Right ventricle myocardium inferior (tissue), 1 donor: Measurements from ENCODE around the gene FNDC8. TPM values are rescaled to one million over a fixed set of nuclear protein-coding genes. Genes with fewer than 3 reads are reported as not detected.

Experiments used
- ATAC-seq: fragments of 200-7000 bp; cut with Tn5 transposase; one replicate; pipeline ENCODE4 v1.9.1; 2020; ENCODE audit warnings: mild to moderate bottlenecking, moderate library complexity
- DNase-seq: peaks from one replicate; pipeline ENCODE4 v3.0.0; 2021; ENCODE audit errors: missing footprints
- intact Hi-C: fragments of 100-400 bp; cut with DNase I; formaldehyde crosslinking; loops from one replicate; pipeline ENCODE4 v1.11.0; 2022
- long read RNA-seq: library from polyadenylated mRNA; unstranded; transcript quantifications from one replicate; pipeline ENCODE4 v2.0.0, GENCODE V29; 2021
- total RNA-seq: library from RNA; stranded (reverse); fragmentation: NEBNext Ultra II Directional; extraction: Animal tissue kit (Norgen Biotek cat#: 25700); gene quantifications from one replicate; pipeline ENCODE4 v1.2.1, GENCODE V29; 2021
- donor health status: DM: no; HTN: yes; CAD: no; lungs with severe emphysema.

Gene FNDC8
- total RNA-seq = not detected
- long read RNA-seq = 0 reads

- DNase-seq (no peak), ATAC-seq (no peak)
- intact Hi-C loops = no loop called here
These were observed at the start of gene FNDC8 for GRCh38 chr17:35121315-35121714. Gene FNDC8, plus strand, starts transcription at chr17:35121615. Its CDS starts 79 bp downstream, at chr17:35121694.

GRCh38 chr17:35073183-35073790, 48.1 kb upstream of the FNDC8 start:
- no peak for ATAC-seq
- DNase-seq = no peak
- intact Hi-C loops = no loop called here

- DNase-seq = no peak
- intact Hi-C loops = no loop called here
- ATAC-seq = no peak
These were observed 47.3 kb upstream of the FNDC8 start for GRCh38 chr17:35073991-35074627.

GRCh38 chr17:35074711-35075707, 46.4 kb upstream of the FNDC8 start:
- ATAC-seq (no peak), DNase-seq (no peak)
- intact Hi-C loops = no loop called here

GRCh38 chr17:35076874-35077273, 44.5 kb upstream of the FNDC8 start:
- ATAC-seq = no peak
- intact Hi-C loops = no loop called here

GRCh38 chr17:35079547-35080423, 41.6 kb upstream of the FNDC8 start:
- DNase-seq (no peak), ATAC-seq (no peak)
- intact Hi-C loops = no loop called here

More at GRCh38 chr17:35076874-35077273, 44.5 kb upstream of the FNDC8 start:
- no peak for DNase-seq

- intact Hi-C loops = no loop called here
- DNase-seq (no peak), ATAC-seq (no peak)
These were observed 40.9 kb upstream of the FNDC8 start for GRCh38 chr17:35080536-35080935.

- intact Hi-C loops = no loop called here
- ATAC-seq (no peak), DNase-seq (no peak)
These were observed 39.8 kb upstream of the FNDC8 start for GRCh38 chr17:35081638-35082037.

- DNase-seq = no peak
- ATAC-seq = no peak
- intact Hi-C loops = no loop called here
These were observed 39.2 kb upstream of the FNDC8 start for GRCh38 chr17:35082073-35082657.

GRCh38 chr17:35083071-35083470, 38.3 kb upstream of the FNDC8 start:
- intact Hi-C loops = no loop called here
- DNase-seq (no peak), ATAC-seq (no peak)

- DNase-seq (no peak), ATAC-seq (no peak)
- intact Hi-C loops = loop anchor here (5.0 kb wide), 1 partner anchor 103 kb away; the partner anchor contains the start of gene LIG3
These were observed 36.4 kb upstream of the FNDC8 start for GRCh38 chr17:35084987-35085386.

- intact Hi-C loops = loop anchor here (5.0 kb wide), 1 partner anchor 104 kb away; the partner anchor contains the start of gene LIG3
These were observed 35.3 kb upstream of the FNDC8 start for GRCh38 chr17:35086164-35086563.

GRCh38 chr17:35086931-35087573, 34.4 kb upstream of the FNDC8 start:
- DNase-seq = no peak
- no peak for ATAC-seq
- intact Hi-C loops = loop anchor here (5.0 kb wide), 1 partner anchor 105 kb away; the partner anchor contains the start of gene LIG3

More at GRCh38 chr17:35086164-35086563, 35.3 kb upstream of the FNDC8 start:
- DNase-seq (no peak), ATAC-seq (no peak)

- DNase-seq (peak; percentile 28), ATAC-seq (no peak)
- intact Hi-C loops = loop anchor here (5.0 kb wide), 1 partner anchor 106 kb away; the partner anchor contains the start of gene LIG3
These were observed 33.6 kb upstream of the FNDC8 start for GRCh38 chr17:35087731-35088355.

GRCh38 chr17:35088356-35088880, 33.0 kb upstream of the FNDC8 start:
- peak; percentile 80 for DNase-seq
- intact Hi-C loops = loop anchor here (5.0 kb wide), 1 partner anchor 106 kb away; the partner anchor contains the start of gene LIG3
- ATAC-seq = peak; percentile 63

GRCh38 chr17:35088881-35089585, 32.4 kb upstream of the FNDC8 start:
- intact Hi-C loops = loop anchor here (1.0 to 5.0 kb wide), 3 partner anchors 91 to 128 kb away; partner anchors contain the start of genes CCT6B, LIG3 and ZNF830
- peak; percentile 96 for DNase-seq
- ATAC-seq = peak; percentile 97
